C4-2B (cell line): Measurements from ENCODE around the gene CHST11.

Experiments used
- ZFX ChIP-seq: fragments of 450-650 bp; IDR thresholded peaks from 2 replicates; pipeline ENCODE4 v1.6.1; 2017
- TF ChIP-seq, protein P1 (sequence below): fragments of 450-650 bp; conservative IDR thresholded peaks from 2 replicates; pipeline ENCODE4 v1.5.1; 2017; ENCODE audit warnings: mild to moderate bottlenecking

DNA sequence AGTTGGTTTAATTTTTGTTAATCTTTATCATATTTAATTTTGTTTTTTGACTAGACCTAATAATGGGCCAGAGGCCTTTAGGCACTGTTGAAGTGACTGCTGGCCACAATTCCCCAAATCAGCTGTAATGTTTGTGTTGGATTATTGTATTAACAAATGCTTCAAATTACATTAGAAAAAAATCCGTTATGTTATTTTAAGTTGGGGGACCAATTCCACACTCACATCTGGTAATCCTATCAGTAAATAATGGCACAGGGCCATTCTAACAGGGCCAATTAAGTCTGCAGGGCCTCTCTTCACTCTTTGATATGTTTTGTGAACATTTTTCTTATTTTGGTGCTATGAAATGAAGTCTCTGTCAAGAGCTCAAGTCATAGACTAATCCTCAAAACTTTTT lies 39.6 kb downstream of the CHST11 start:
- TF ChIP-seq, protein P1, sequence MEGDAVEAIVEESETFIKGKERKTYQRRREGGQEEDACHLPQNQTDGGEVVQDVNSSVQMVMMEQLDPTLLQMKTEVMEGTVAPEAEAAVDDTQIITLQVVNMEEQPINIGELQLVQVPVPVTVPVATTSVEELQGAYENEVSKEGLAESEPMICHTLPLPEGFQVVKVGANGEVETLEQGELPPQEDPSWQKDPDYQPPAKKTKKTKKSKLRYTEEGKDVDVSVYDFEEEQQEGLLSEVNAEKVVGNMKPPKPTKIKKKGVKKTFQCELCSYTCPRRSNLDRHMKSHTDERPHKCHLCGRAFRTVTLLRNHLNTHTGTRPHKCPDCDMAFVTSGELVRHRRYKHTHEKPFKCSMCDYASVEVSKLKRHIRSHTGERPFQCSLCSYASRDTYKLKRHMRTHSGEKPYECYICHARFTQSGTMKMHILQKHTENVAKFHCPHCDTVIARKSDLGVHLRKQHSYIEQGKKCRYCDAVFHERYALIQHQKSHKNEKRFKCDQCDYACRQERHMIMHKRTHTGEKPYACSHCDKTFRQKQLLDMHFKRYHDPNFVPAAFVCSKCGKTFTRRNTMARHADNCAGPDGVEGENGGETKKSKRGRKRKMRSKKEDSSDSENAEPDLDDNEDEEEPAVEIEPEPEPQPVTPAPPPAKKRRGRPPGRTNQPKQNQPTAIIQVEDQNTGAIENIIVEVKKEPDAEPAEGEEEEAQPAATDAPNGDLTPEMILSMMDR, result no peak
- no peak for TF ChIP-seq ZFX
